Thyroid gland (tissue), 4 donors: Measurements from ENCODE around the gene AP1S2.

ENCODE experiments used
- POLR2A ChIP-seq, 2 donors: fragments of 450-650 bp; IDR thresholded peaks; one replicate each; pipeline ENCODE4 v1.6.1; 2017; ENCODE audit warnings: antibody characterized with exemption in 2 of 2, mild to moderate bottlenecking in 2 of 2, moderate library complexity in 1 of 2
- TF ChIP-seq, protein P1 (sequence below), 6 experiments: fragments of 200-600 bp in 3 of 6; fragments of 450-650 bp in 3 of 6; sonication (generic) in 3 of 6; IDR thresholded peaks; one replicate each; pipeline ENCODE4 v1.5.1; 2016 to 2019; ENCODE audit warnings: antibody characterized with exemption in 6 of 6, mild to moderate bottlenecking in 2 of 6, inconsistent platforms in 1 of 6, moderate library complexity in 1 of 6

DNA sequence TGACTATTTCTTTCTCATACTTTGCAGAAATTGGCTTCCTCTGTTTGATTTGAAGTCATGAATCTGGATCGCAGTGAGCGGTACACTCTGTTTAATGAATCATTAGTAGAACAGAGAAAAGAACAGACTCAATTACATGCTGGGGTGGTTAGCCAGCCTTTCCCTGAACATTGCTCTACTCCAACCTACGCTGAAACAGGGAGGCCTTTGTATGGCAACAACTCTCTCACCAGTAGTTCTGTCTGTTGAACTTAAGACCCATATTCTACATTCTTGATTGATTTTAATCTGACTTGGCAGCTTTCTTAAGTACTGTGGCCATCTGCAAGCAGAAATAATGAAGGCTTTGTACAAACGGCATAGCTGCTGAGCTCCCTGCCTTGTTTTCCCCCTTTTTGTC, 19.0 kb upstream of the AP1S2 start:
- no peak for TF ChIP-seq POLR2A (IDR thresholded peaks at IDR 0.05)
- TF ChIP-seq, protein P1, sequence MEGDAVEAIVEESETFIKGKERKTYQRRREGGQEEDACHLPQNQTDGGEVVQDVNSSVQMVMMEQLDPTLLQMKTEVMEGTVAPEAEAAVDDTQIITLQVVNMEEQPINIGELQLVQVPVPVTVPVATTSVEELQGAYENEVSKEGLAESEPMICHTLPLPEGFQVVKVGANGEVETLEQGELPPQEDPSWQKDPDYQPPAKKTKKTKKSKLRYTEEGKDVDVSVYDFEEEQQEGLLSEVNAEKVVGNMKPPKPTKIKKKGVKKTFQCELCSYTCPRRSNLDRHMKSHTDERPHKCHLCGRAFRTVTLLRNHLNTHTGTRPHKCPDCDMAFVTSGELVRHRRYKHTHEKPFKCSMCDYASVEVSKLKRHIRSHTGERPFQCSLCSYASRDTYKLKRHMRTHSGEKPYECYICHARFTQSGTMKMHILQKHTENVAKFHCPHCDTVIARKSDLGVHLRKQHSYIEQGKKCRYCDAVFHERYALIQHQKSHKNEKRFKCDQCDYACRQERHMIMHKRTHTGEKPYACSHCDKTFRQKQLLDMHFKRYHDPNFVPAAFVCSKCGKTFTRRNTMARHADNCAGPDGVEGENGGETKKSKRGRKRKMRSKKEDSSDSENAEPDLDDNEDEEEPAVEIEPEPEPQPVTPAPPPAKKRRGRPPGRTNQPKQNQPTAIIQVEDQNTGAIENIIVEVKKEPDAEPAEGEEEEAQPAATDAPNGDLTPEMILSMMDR (IDR thresholded peaks at IDR 0.05) = no peak
